ENCODE results near the gene ZNF558. TPM values are rescaled to one million over a fixed set of nuclear protein-coding genes. Genes with fewer than 3 reads are reported as not detected.

ZNF558 gene
- total and polyA plus RNA-seq, 2 of the 8 experiments (the other 6 are each of a cell fraction or from before 2014, with no cell fraction given), result 4.3 to 14.3 TPM

GRCh38 chr19:8880868-8881488, 48.9 kb upstream of the ZNF558 start:
- Histone ChIP-seq H3K4me2 (ENCODE audit: insufficient read depth in 1 of 2, low read depth in 2 of 2, low read length in 2 of 2) (no peak overlapping the region), H3K14ac (ENCODE audit: insufficient read length) (no peak overlapping the region), H3K23ac (ENCODE audit: insufficient read length) (no peak overlapping the region), H3K56ac (replicated peaks; ENCODE audit: insufficient read length, low read depth, low read length) (no peak overlapping the region), H3K18ac (ENCODE audit: extremely low read depth, low read length) (no peak overlapping the region), H4K5ac (ENCODE audit: insufficient read length, low read depth, low read length) (no peak overlapping the region), H4K91ac (replicated peaks; ENCODE audit: insufficient read length, low read length) (no peak overlapping the region), H3K79me1 (ENCODE audit: low read depth, low read length) (no peaks in the 10 kb centered on the region), H3K23me2 (ENCODE audit: low read depth, low read length) (peaks cover 3% of the 10 kb centered on the region; the same call in 1 of the 2 replicates), H2BK15ac (ENCODE audit: low read length) (no peak overlapping the region), H3K27me3 (replicated peaks in 1 of 4; ENCODE audit: control insufficient read depth in 3 of 4, extremely low read depth in 1 of 4, insufficient read depth in 3 of 4, low read length in 3 of 4) (no peaks in the 10 kb centered on the region), H2AK5ac (ENCODE audit: low read depth, low read length) (no peak overlapping the region), H2BK120ac (replicated peaks; ENCODE audit: low read depth, low read length) (no peak overlapping the region), H2BK5ac (ENCODE audit: low read depth, low read length) (no peak overlapping the region), H3K4ac (replicated peaks; ENCODE audit: insufficient read length, low read depth, low read length) (no peak overlapping the region), H3K4me3 (ENCODE audit: extremely low read depth in 1 of 4, insufficient read depth in 2 of 4, low read depth in 3 of 4, low read length in 4 of 4) (no peak overlapping the region), H3K36me3 (ENCODE audit: control insufficient read depth in 2 of 4, insufficient read depth in 4 of 4, low read length in 3 of 4) (peaks cover 0 to 3% (median 0%) of the 10 kb centered on the region in 4 experiments; a peak in 1 of 8 replicates), H2BK12ac (ENCODE audit: low read depth, low read length) (no peak overlapping the region), H3K27ac (ENCODE audit: low read depth, low read length) (no peak overlapping the region), H4K8ac (ENCODE audit: extremely low read depth, insufficient read depth, low read length) (no peak overlapping the region), H2AFZ (ENCODE audit: low read length) (no peak overlapping the region), H4K20me1 (replicated peaks in 1 of 2; ENCODE audit: control insufficient read depth in 1 of 2, insufficient read depth in 2 of 2, low read length in 2 of 2) (peaks cover 0 to 2% of the 10 kb centered on the region in 2 experiments), H3K9me3 (ENCODE audit: insufficient read depth in 2 of 2, low read depth in 1 of 2, low read length in 1 of 2) (peaks cover 61 to 87% of the 10 kb centered on the region in 2 experiments), H3K9ac (replicated peaks in 1 of 4; ENCODE audit: extremely low read depth in 1 of 4, low read depth in 3 of 4, low read length in 3 of 4) (no peak overlapping the region), H3K79me2 (ENCODE audit: control insufficient read depth in 1 of 2, insufficient read depth in 2 of 2, low read length in 2 of 2) (no peaks in the 10 kb centered on the region), H2BK20ac (ENCODE audit: low read length) (no peak overlapping the region), H3K4me1 (replicated peaks in 1 of 4; ENCODE audit: control insufficient read depth in 3 of 4, insufficient read depth in 4 of 4, low read length in 3 of 4) (no peaks in the 10 kb centered on the region)
- ChIA-PET POLR2A (ENCODE audit: partially characterized antibody) (no interaction called here), CTCF (ENCODE audit: partially characterized antibody) (no interaction called here)
- DNase-seq (ENCODE audit: low read depth in 1 of 2, low spot score in 2 of 2), result no peak
- 44% methylated on average over 2 of the region's 2 CpGs; no CpG with 5 or more reads in 1 of the 2 experiments for WGBS, 2 experiments (ENCODE audit: extremely low coverage in 1 of 2, insufficient coverage in 1 of 2, insufficient read length in 1 of 2, insufficient replicate concordance in 2 of 2, low coverage in 1 of 2, low lambda C conversion rate in 2 of 2, missing lambda C conversion rate in 1 of 2)
- no peak for FAIRE-seq
- TF ChIP-seq BACH1 (IDR thresholded peaks at IDR 0.05; ENCODE audit: low read length), result no peak
- TF ChIP-seq RBBP5 (IDR thresholded peaks at IDR 0.05; ENCODE audit: borderline replicate concordance, low read depth, low read length), result no peak
- TF ChIP-seq TAF1 (IDR thresholded peaks at IDR 0.05; ENCODE audit: low read depth, low read length), result no peak
- TF ChIP-seq POLR2AphosphoS5 (IDR thresholded peaks at IDR 0.05; ENCODE audit: low read depth, low read length), result no peak
- TF ChIP-seq HDAC2 (IDR thresholded peaks at IDR 0.05; ENCODE audit: borderline replicate concordance in 1 of 2, low read depth in 2 of 2, low read length in 2 of 2), result no peak
- no peak for TF ChIP-seq ATF2 (IDR thresholded peaks at IDR 0.05; ENCODE audit: low read length)
- no peak for TF ChIP-seq KDM1A (IDR thresholded peaks at IDR 0.05; ENCODE audit: borderline replicate concordance, low read length)
- no peak for TF ChIP-seq SP1 (IDR thresholded peaks at IDR 0.05; ENCODE audit: low read depth, low read length)
- no peak for TF ChIP-seq USF2 (IDR thresholded peaks at IDR 0.05; ENCODE audit: low read length)
- no peak for TF ChIP-seq YY1 (IDR thresholded peaks at IDR 0.05; ENCODE audit: low read depth, low read length)
